ENCODE measurements around the gene BUB3.

The BUB3 gene

GRCh38 chr10:123205041-123205440 is 50.8 kb downstream of the BUB3 start:
- no peak for DNase-seq

- DNase-seq: no peak
These were observed 57.9 kb downstream of the BUB3 start for GRCh38 chr10:123212063-123212462.

DNA sequence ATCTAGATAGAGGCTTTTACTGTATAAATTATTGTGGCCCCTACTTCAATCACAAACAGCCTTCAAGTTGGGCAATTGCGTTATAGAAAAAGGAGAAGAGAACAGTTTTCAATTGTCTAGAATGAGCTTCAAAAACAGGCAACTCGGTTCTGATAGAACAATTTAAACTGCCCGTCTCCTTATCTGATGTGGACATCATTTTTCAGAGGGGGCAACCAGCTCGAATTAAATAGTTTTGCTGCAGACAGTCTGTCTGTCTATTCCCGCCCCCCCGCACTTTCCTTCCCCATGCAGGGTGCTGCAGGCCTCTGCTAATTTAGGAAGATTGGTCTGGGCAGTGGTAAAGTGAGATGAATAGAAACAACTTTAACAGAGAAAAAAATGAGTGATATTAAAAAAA is 58.4 kb downstream of the BUB3 start:
- no peak for DNase-seq

DNA sequence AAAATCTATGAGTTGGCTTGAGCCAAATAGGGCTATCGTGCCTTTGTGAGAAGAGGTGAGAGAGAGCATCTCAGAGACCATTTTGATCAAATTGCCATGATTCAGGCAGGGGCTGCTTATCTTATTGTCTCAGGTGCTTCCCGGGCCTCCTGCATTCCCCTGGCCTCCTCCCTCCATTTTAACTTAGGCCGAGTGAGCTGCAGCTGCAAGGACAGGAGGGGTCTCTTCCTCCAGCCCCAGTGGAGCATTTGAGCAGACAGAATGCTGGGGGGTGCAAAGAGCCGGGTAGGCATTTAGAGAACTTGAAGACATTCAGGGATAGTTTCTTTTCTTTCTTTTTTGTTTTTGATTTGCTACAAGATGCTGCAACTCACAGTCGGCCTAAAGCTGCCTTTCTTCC is 59.0 kb downstream of the BUB3 start:
- DNase-seq: no peak
